ENCODE measurements around the gene PTER. TPM values are rescaled to one million over a fixed set of nuclear protein-coding genes. Genes with fewer than 3 reads are reported as not detected.

Gene PTER
- total and polyA plus RNA-seq, 8 donors, result 2.2 to 13.6 (median 11.4) TPM

GRCh38 chr10:16562891-16563290, 126.1 kb downstream of the PTER start:
- Histone ChIP-seq H3K27ac (no peak overlapping the region), H3K9me3 (no peaks in the 10 kb centered on the region), H3K4me1 (no peaks in the 10 kb centered on the region), H3K4me3 (no peak overlapping the region), H3K36me3 (no peaks in the 10 kb centered on the region), H3K27me3 (no peaks in the 10 kb centered on the region)
- intact Hi-C loops (cut with DNase I), result no loop called here
- no peak for TF ChIP-seq CTCF (IDR thresholded peaks at IDR 0.05)
- ATAC-seq (no peak), DNase-seq (no peak), FAIRE-seq (no peak)
- WGBS, 2 donors, result 83 to 88% methylated on average over 6 of the region's 6 CpGs

Other genes with a start within 250 kb of the PTER start
- not detected for gene C1QL3, start 84.9 kb downstream of the PTER start, total RNA-seq
- gene C1QL3, start 84.9 kb downstream of the PTER start, polyA plus RNA-seq, result under 1 TPM in 1 of 2 donors, not detected in 1; 0.05 TPM